ENCODE data around the gene SESN1. TPM values are rescaled to one million over a fixed set of nuclear protein-coding genes. Genes with fewer than 3 reads are reported as not detected.

Gene SESN1
- total and polyA plus RNA-seq, 9 of the 15 experiments (the other 6 are each of a cell fraction or from before 2014, with no cell fraction given): 3.1 to 13.0 (median 7.4) TPM

DNA sequence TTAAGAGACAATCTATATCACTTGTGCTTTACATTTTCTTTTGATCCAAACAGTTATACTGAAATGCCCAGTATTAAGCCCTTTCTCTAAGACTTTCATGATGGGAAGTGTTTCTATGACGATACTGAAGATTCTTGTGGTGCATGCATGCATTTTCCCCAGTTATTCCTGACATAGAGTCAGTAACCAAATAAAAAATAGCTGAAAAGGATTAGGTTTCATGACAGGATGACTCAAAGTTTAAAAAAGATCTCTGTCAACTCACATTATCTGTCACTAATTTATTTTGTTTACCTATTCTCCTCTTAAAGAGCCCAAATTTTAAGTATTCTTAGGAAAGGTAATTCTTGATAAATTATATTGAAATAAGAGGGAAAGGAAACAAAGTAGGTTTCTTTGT, 98.4 kb downstream of the SESN1 start:
- CTCF ChIA-PET (ENCODE audit: low intra/inter-chr PET ratio): no interaction called here

More for the DNA sequence above, 98.4 kb downstream of the SESN1 start:
- DNase-seq (ENCODE audit: extremely low read depth in 1 of 4, low spot score in 3 of 4): no peak
- Histone ChIP-seq H3K4me1 (replicated peaks in 1 of 2; ENCODE audit: control insufficient read depth in 2 of 2, insufficient read depth in 2 of 2, low read length in 2 of 2) (no peaks in the 10 kb centered on the region), H3K4me3 (no peak overlapping the region), H3K27ac (ENCODE audit: extremely low read depth, low read depth, low read length) (no peak overlapping the region), H3K9me3 (replicated peaks; ENCODE audit: control insufficient read depth, insufficient read depth, low read depth, low read length) (no peaks in the 10 kb centered on the region), H3K9ac (ENCODE audit: insufficient read depth in 1 of 2, low read depth in 2 of 2, low read length in 2 of 2) (no peak overlapping the region), H3K36me3 (ENCODE audit: control insufficient read depth, insufficient read depth, low read length) (no peaks in the 10 kb centered on the region), H3K9me1 (ENCODE audit: control insufficient read depth, insufficient read depth, low read length) (no peaks in the 10 kb centered on the region), H4K20me1 (replicated peaks; ENCODE audit: control insufficient read depth, insufficient read depth, low read length) (no peaks in the 10 kb centered on the region), H3K79me2 (ENCODE audit: control insufficient read depth, insufficient read depth, low read length) (no peaks in the 10 kb centered on the region), H2AFZ (ENCODE audit: low read depth, low read length) (no peak overlapping the region), H3K27me3 (ENCODE audit: control insufficient read depth in 2 of 2, insufficient read depth in 2 of 2, low read length in 2 of 2) (no peaks in the 10 kb centered on the region), H3K4me2 (ENCODE audit: insufficient read depth, low read length) (no peak overlapping the region)
- no peak for ATAC-seq
- no peak for FAIRE-seq
- no TSS peak for BruUV-seq (replicated peaks)
- WGBS (ENCODE audit: insufficient coverage, low coverage, missing lambda C conversion rate): 27% methylated on average over 1 of the region's 1 CpG
- in situ Hi-C loops (cut with MboI): no loop called here
- POLR2A ChIA-PET: interaction anchor here (0.6 to 1.4 kb wide), 3 partner anchors 8 to 366 kb away, joined by 3 to 6 read pairs (median 3); no protein-coding TSS in a partner anchor
- TF ChIP-seq NFIX (CRISPR knock-in tag; IDR thresholded peaks at IDR 0.05; ENCODE audit: low read depth) (no peak), ZNF592 (IDR thresholded peaks at IDR 0.05) (no peak), FOXA1 (IDR thresholded peaks at IDR 0.05; ENCODE audit: borderline replicate concordance) (no peak), KDM1A (IDR thresholded peaks at IDR 0.05) (no peak), HSF4 (CRISPR knock-in tag; IDR thresholded peaks at IDR 0.05; ENCODE audit: borderline replicate concordance) (no peak), E2F4 (CRISPR knock-in tag; IDR thresholded peaks at IDR 0.05; ENCODE audit: low read depth) (no peak), TGIF2 (CRISPR knock-in tag; IDR thresholded peaks at IDR 0.05) (no peak)
- intact Hi-C loops (cut with micrococcal nuclease): no loop called here
